Testis (tissue), 3 donors: Measurements from ENCODE around the gene DAZAP1. TPM values are rescaled to one million over a fixed set of nuclear protein-coding genes. Genes with fewer than 3 reads are reported as not detected.
A peak's percentile ranks its signal among the peaks of the same experiment; 100 is the strongest.

ENCODE experiments used
- DNase-seq: peaks from one replicate; pipeline ENCODE4 v3.0.0-alpha.2; 2019
- H3K27ac ChIP-seq, 2 donors: fragments of 200-600 bp; sonication (generic); one replicate each; pipeline ENCODE4 v1.5.1; 2019
- H3K27me3 ChIP-seq: fragments of 200-600 bp; sonication (generic); one replicate; pipeline ENCODE4 v1.5.1; 2019
- H3K36me3 ChIP-seq: fragments of 200-600 bp; sonication (generic); one replicate; pipeline ENCODE4 v1.5.1; 2017; ENCODE audit warnings: low read depth; ENCODE audit errors: missing control alignments
- H3K4me1 ChIP-seq: fragments of 200-600 bp; sonication (generic); one replicate; pipeline ENCODE4 v1.5.1; 2019
- H3K4me3 ChIP-seq, 2 donors: fragments of 200-600 bp; sonication (generic); one replicate each; pipeline ENCODE4 v1.5.1; 2017 to 2019
- H3K9me3 ChIP-seq: fragments of 200-600 bp; sonication (generic); one replicate; pipeline ENCODE4 v1.5.1; 2017
- POLR2A ChIP-seq: fragments of 450-650 bp; IDR thresholded peaks from one replicate; pipeline ENCODE4 v1.6.1; 2017; ENCODE audit warnings: antibody characterized with exemption, mild to moderate bottlenecking, moderate library complexity
- WGBS, 2 donors: methylation state at CpG; one replicate each; pipeline ENCODE4 v1.1.5; 2018; 5-methylcytosine and 5-hydroxymethylcytosine counted together
- intact Hi-C: fragments of 100-400 bp; cut with DNase I; formaldehyde crosslinking; loops from one replicate; pipeline ENCODE4 v1.15.1; 2023; ENCODE audit warnings: low total_unique reads
- polyA plus RNA-seq: library from polyadenylated mRNA; stranded (reverse); fragments of 350-450 nt; fragmentation: Illumina TruSeq; extraction: RNeasy Lipid Tissue Mini Kit (QIAGEN cat#74804); gene quantifications from one replicate; pipeline ENCODE4 v1.2.3, GENCODE V29; 2014; ENCODE audit warnings: low read depth, low replicate concordance; ENCODE audit not compliant: insufficient read depth
- total RNA-seq, 2 donors: library from RNA; depleted of rRNA; stranded (reverse); fragments of >200 nt; gene quantifications; one replicate each; pipeline ENCODE4 v1.2.3, GENCODE V29; 2016
- TF ChIP-seq, protein P1 (sequence below), 3 experiments: fragments of 450-650 bp in 2 of 3; fragments of 200-600 bp in 1 of 3; sonication (generic) in 1 of 3; IDR thresholded peaks; one replicate each; pipeline ENCODE4 v1.5.1; 2016 to 2019; ENCODE audit warnings: antibody characterized with exemption in 3 of 3, mild to moderate bottlenecking in 2 of 3, moderate library complexity in 1 of 3

The DAZAP1 gene
- total and polyA plus RNA-seq, 3 donors from 2014 or later: 97.9 to 215 (median 99.6) TPM

DNA sequence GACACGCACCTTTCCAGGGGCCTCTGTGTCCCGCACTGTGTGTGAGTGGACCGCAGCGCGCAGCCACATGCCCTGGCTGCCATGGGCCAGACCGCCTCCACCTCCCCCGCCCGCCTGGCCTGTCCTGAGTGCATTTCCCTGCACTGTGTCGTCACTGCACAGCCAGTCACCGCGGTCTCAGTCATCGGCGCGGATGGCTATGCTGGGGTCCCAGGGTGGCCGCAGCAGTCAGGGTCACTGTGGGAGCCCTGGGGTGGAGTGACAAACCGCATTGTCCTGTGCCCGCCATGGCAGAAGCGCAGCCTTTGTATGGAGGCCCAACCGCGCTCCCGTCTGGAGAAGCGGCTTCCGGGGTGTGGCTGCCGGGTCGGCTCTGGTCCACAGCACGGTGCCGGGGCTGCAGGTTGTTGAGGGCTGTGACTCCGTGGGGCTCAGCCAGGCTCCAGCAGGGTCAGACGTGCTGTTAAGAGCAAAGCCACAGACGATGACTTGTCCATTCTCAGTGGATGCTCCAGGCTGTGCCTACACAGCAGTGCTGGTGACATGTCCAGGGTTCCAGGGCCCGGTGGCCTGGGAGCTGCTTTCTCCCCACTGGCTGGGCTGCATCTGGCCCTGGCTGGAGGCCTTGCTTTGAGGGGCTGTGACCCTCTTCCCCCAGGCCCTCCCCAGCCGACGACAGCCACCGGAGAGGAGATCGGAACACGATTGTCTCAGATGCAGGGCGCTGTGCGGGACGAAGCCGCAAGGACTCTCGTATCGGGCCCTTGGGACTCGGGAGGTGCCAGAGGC, 30.0 kb upstream of the DAZAP1 start:
- intact Hi-C loops: no loop called here
- Histone ChIP-seq H3K27me3 (no peaks in the 10 kb centered on the region), H3K9me3 (no peaks in the 10 kb centered on the region), H3K4me3 (peak overlapping the region; percentile 2 to 12), H3K4me1 (peaks cover 32% of the 10 kb centered on the region), H3K27ac (peak overlapping the region in 1 of 2 donors; percentile 10), H3K36me3 (no peaks in the 10 kb centered on the region)
- DNase-seq: no peak
- WGBS, 2 donors: 65 to 75% methylated on average over 14 to 35 of the region's 43 CpGs
- TF ChIP-seq, protein P1, sequence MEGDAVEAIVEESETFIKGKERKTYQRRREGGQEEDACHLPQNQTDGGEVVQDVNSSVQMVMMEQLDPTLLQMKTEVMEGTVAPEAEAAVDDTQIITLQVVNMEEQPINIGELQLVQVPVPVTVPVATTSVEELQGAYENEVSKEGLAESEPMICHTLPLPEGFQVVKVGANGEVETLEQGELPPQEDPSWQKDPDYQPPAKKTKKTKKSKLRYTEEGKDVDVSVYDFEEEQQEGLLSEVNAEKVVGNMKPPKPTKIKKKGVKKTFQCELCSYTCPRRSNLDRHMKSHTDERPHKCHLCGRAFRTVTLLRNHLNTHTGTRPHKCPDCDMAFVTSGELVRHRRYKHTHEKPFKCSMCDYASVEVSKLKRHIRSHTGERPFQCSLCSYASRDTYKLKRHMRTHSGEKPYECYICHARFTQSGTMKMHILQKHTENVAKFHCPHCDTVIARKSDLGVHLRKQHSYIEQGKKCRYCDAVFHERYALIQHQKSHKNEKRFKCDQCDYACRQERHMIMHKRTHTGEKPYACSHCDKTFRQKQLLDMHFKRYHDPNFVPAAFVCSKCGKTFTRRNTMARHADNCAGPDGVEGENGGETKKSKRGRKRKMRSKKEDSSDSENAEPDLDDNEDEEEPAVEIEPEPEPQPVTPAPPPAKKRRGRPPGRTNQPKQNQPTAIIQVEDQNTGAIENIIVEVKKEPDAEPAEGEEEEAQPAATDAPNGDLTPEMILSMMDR (IDR thresholded peaks at IDR 0.05): no peak
- TF ChIP-seq POLR2A: no peak

DNA sequence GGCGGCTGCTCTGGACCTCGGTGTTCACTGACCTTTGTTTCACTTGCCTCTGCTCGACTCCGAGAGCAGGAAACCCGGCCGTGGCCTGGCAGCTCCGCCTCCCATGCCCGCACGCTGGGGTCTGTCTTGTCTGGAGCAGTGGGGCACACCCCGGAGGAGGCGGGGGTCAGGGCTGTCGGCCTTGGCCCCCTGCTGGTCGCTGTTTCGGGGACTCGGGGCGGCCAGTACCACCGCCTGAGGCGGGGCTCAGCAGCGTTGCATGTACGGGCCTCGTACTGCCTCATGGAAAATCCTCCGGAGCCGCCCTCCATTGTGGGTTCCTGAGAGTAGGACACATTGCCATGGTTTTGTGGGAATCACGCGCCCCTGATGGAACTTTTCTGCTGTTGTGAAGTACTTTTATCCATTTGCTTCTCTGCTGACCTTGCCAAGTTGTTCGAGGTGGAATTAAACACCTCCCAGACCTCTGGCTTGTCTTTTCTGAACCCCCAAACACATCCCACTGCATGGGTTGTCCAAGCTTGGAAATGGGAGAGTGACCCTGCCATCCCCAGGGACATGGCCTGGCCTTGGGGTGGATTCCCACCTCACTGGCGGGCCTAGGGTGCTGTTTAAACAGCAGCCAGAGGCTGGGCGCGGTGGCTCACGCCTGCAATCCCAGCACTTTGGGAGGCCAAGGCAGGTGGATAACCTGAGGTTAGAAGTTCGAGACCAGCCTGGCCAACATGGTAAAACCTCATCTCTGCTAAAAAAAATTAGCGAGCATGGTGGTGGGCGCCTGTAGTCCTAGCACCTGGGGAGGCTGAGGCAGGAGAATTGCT, 29.2 kb upstream of the DAZAP1 start:
- H3K36me3 ChIP-seq: no peaks in the 10 kb centered on the region
- peak overlapping the region in 1 of 2 donors; percentile 10 for H3K27ac ChIP-seq
- H3K9me3 ChIP-seq: no peaks in the 10 kb centered on the region
- no peaks in the 10 kb centered on the region for H3K27me3 ChIP-seq
- WGBS, 2 donors: 70 to 82% methylated on average over 22 to 31 of the region's 33 CpGs
- no peak for TF ChIP-seq POLR2A
- TF ChIP-seq, protein P1 (IDR thresholded peaks at IDR 0.05): no peak
- peak overlapping the region in 1 of 2 donors; percentile 2 for H3K4me3 ChIP-seq
- intact Hi-C loops: no loop called here
- DNase-seq: no peak
- peaks cover 24% of the 10 kb centered on the region for H3K4me1 ChIP-seq

DNA sequence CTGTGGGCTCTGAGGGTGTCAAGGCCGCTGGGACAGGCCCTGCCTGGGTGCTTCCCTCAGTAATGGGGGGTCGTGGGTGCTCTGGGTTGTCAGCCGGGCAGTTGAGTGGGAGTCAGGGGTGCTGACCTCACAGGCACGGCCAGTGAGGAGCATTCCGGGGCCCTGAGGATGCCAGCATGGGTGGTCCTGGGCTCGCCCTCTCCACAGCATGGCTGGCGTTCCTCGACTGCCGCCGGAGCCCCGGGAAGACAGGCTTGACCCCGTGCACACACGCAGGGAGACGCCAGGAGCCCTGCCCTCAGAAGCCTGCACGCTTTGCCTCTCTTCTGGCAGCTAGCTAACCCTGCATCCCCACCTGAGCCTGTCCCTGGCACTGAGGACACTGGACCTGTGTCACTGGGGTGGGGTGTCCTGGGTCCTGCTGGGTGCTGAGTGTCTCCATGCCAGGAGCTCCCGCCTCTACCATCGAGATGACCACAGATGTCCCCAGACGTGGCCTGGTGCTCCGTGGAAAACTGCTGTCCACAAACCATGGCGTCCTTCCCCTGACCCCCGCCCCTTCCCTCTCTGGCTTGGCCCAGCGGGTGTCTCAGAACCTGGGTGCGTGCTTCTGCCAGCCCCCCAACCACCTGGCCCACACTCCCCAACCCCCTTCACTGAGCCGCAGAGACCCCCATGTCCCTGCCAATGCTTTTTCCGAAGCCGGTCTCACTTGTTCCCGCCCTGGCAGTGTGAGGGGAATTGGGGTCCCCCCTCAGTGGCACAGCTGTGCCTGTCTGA, 28.1 kb upstream of the DAZAP1 start:
- no peak for DNase-seq
- no peaks in the 10 kb centered on the region for H3K27me3 ChIP-seq
- H3K27ac ChIP-seq: no peak overlapping the region
- H3K36me3 ChIP-seq: no peaks in the 10 kb centered on the region
- TF ChIP-seq POLR2A: no peak
- TF ChIP-seq, protein P1 (IDR thresholded peaks at IDR 0.05): no peak
- H3K9me3 ChIP-seq: no peaks in the 10 kb centered on the region
- intact Hi-C loops: no loop called here
- WGBS, 2 donors: 66 to 90% methylated on average over 4 to 27 of the region's 27 CpGs
- peaks cover 14% of the 10 kb centered on the region for H3K4me1 ChIP-seq
- H3K4me3 ChIP-seq: no peak overlapping the region

DNA sequence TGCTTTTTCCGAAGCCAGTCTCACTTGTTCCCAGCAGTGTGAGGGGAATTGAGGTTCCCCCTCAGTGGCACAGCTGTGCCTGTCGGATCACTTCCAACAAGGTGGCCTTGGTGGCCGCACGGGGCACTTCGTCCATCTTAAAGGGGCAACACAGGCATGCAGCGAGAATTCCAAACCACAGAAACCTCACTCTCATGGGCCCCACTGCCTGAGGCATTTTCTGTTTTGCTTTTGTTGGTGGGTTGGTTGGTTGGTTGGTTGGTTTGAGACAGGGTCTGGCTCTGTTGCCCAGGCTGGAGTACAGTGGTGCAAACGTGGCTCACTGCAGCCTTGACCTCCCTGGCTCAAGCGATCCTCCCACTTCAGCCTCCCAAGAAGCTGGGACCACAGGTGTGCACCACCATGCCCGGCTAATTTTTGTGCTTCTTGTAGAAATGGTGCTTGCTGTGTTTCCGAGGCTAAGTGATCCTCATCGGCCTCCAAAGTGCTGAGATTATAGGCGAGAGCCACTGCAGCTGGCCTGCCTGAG, 27.4 kb upstream of the DAZAP1 start:
- H3K4me1 ChIP-seq: peaks cover 14% of the 10 kb centered on the region
- H3K9me3 ChIP-seq: no peaks in the 10 kb centered on the region
- no peaks in the 10 kb centered on the region for H3K27me3 ChIP-seq
- intact Hi-C loops: no loop called here
- 70 to 81% methylated on average over 8 to 12 of the region's 12 CpGs for WGBS, 2 donors
- no peak overlapping the region for H3K27ac ChIP-seq
- TF ChIP-seq, protein P1 (IDR thresholded peaks at IDR 0.05): no peak
- no peak for TF ChIP-seq POLR2A
- no peak for DNase-seq
- no peaks in the 10 kb centered on the region for H3K36me3 ChIP-seq
- no peak overlapping the region for H3K4me3 ChIP-seq
